ENCODE measurements around the gene CFAP53.

DNA sequence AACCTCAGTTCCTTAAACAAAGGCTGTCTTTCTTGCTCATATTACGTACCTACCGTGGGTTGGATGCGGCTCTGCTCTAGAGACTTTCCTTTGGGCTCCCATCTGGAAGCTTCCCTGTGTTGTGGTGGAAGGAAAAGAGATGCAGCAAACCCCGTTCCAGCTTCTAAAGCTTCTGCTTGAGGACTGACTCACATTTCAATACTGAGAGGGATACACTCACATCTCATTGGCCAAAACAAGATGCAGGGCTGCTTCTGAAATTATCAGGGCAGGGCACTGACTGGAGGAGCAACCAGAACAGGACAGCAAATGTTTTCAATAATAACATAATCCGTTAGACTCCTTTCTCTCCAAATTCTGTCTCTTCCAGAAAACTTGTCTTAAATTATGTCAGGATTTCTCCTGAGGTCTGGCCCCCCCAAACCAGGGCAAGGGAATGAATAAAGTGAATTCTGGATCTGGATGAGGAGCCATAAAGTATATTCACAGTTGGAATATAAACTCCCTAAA lies 66.9 kb downstream of the CFAP53 start:
- TF ChIP-seq JUND (IDR thresholded peaks at IDR 0.05) (no peak), GABPA (IDR thresholded peaks at IDR 0.05; ENCODE audit: low read depth) (no peak), EP300 (IDR thresholded peaks at IDR 0.05; ENCODE audit: borderline replicate concordance in 1 of 2, low read depth in 1 of 2, low read length in 1 of 2) (no peak)
- TF ChIP-seq, protein P1, sequence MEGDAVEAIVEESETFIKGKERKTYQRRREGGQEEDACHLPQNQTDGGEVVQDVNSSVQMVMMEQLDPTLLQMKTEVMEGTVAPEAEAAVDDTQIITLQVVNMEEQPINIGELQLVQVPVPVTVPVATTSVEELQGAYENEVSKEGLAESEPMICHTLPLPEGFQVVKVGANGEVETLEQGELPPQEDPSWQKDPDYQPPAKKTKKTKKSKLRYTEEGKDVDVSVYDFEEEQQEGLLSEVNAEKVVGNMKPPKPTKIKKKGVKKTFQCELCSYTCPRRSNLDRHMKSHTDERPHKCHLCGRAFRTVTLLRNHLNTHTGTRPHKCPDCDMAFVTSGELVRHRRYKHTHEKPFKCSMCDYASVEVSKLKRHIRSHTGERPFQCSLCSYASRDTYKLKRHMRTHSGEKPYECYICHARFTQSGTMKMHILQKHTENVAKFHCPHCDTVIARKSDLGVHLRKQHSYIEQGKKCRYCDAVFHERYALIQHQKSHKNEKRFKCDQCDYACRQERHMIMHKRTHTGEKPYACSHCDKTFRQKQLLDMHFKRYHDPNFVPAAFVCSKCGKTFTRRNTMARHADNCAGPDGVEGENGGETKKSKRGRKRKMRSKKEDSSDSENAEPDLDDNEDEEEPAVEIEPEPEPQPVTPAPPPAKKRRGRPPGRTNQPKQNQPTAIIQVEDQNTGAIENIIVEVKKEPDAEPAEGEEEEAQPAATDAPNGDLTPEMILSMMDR (IDR thresholded peaks at IDR 0.05), result no peak
- TF ChIP-seq, protein P2, sequence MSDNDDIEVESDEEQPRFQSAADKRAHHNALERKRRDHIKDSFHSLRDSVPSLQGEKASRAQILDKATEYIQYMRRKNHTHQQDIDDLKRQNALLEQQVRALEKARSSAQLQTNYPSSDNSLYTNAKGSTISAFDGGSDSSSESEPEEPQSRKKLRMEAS (IDR thresholded peaks at IDR 0.05; ENCODE audit: low read depth), result no peak
